GM18507 (cell line): Measurements from ENCODE around the gene NDUFS8.

ENCODE experiments used
- DNase-seq: peaks from one replicate; pipeline ENCODE4 v3.0.0; 2011; ENCODE audit warnings: low read depth; ENCODE audit not compliant: insufficient read length; ENCODE audit errors: extremely low spot score
- FAIRE-seq: peaks from 2 replicates; lab custom pipeline; 2011; peaks lifted over from hg19 to GRCh38; lab: Jason Lieb, UNC

Gene NDUFS8

DNA sequence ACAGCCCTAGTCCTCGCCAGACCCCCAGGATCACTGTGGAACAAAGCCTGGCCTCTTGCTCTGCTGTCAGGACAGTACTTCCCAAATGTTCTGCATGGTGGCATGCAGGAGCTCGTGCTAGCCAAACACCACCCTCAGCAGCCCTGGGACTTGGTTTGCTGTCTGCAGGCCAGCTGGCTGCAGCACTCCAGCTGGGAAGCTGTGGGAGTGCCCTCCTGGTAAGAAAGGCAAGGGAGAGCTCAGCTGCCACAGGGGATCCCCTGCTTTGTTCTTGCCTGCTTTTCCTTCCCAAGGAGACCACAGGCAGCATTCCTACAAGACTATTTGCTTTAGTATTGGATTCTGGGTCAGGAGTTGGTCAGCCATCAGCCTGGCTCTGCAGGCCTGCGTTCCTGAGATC, 36.3 kb downstream of the NDUFS8 start:
- FAIRE-seq (no peak), DNase-seq (no peak)

- FAIRE-seq = no peak
- DNase-seq = no peak
Observed at GRCh38 chr11:68067991-68068390, 37.5 kb downstream of the NDUFS8 start.

- DNase-seq (no peak), FAIRE-seq (no peak)
Observed at GRCh38 chr11:68071281-68072048, 41.0 kb downstream of the NDUFS8 start.

GRCh38 chr11:68074584-68075352, 44.3 kb downstream of the NDUFS8 start:
- no peak for FAIRE-seq
- DNase-seq = no peak

GRCh38 chr11:68076371-68077042, 46.0 kb downstream of the NDUFS8 start:
- DNase-seq = no peak
- FAIRE-seq = no peak

DNA sequence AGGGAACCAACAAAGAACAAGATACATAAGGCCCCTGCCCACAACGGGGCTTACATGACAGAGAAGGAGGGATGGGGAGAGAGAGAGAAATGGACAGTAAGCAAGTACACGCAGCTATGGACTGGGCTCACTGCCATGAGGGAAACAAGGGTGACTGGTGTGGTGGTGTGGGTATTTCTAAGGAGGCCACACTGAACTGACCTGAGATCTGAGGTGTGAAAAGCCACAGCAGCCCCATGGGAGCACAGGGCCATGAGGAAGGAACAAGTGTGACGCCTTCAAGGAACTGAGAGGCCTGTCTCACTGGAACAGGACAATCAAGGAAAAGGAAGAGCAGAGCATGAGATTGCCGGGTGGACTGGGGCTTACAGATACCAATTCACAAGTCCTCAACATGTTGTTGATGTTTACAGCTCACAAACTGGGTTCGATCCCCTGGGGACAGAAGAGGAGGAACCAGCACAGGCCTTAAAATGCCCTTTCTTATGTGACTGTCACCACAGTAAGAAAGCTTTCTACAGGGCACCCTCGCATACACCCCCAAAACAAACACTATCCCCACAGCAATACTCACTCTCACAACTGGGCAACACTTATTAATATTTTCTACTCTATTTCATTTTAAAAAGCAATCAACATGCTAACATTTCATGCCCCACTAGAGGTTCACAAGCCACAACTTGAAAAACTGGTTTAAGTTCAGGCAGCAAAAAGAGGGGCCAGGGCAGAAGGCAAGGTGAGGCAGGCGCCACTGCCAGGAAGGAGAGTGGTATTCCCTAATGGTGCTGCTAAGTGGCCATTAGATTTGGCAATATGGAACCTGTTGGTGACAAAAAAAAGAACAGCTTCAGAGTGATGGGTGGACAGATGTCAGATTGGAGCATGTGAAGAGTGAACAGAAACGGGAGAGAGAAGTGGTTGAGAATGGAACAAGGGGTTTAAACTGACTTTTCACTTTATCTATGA, 47.4 kb downstream of the NDUFS8 start:
- FAIRE-seq (peak; percentile 80), DNase-seq (peak; percentile 64)

GRCh38 chr11:68080860-68081259, 50.4 kb downstream of the NDUFS8 start:
- FAIRE-seq (no peak), DNase-seq (no peak)

- DNase-seq (no peak), FAIRE-seq (no peak)
Observed at GRCh38 chr11:68081691-68082090, 51.2 kb downstream of the NDUFS8 start.

DNA sequence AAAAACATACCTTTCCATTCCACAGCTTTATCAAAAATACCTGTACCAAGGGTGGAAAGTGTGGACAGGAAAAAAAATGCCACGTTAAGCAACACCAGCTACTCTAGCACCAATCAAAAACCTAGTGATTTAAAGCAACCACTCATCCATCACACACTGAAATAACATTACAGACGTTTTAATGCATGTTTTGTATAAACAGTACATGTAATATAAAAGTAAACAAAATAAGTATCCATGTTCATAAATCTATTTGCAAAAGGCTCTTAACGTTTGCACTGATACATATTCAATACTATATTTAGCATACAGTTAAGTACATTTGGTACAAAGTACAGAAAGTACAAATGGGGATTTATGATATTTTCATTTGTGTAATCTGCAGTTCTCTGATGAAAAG, 52.0 kb downstream of the NDUFS8 start:
- FAIRE-seq (no peak), DNase-seq (no peak)

DNA sequence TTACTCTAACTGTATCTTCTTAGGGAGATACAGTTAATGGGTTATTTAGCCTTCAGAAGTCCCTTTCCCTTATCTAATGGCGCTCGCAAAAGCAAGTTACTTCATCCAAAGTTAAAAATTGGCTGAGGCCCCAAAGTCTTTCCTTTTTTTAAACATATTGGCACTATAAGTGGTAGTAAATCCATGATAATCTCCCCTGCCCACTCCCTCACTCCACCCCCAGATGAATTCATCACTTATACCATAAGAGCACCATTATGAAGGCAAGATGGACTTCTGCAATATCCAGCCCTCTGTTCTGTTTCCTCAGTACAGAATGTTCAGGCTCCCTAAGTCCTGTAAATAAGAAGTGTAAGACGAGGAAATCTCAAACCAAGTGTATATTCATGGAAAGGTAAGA, 53.0 kb downstream of the NDUFS8 start:
- DNase-seq (no peak), FAIRE-seq (no peak)
